Head of caudate nucleus (tissue), 42 donors: ENCODE data around the gene SF3A2.
A peak's percentile ranks its signal among the peaks of the same experiment; 100 is the strongest.

ENCODE experiments used
- DNase-seq, 42 donors: peaks; one replicate each; pipeline versions ENCODE4 v3.0.0 to v3.0.0-alpha.2; 2020 to 2021; ENCODE audit warnings: mixed read lengths in 7 of 42
- intact Hi-C: fragments of 100-400 bp; cut with DNase I; formaldehyde crosslinking; loops from one replicate; pipeline ENCODE4 v1.15.0; 2022

The SF3A2 gene

GRCh38 chr19:2236064-2236313, 635 bp upstream of the SF3A2 start:
- DNase-seq = no peak
- intact Hi-C loops = loop anchor here (2.0 to 5.0 kb wide), 3 partner anchors 37 to 84 kb away; partner anchors contain the start of gene AP3D1

GRCh38 chr19:2237051-2237868, 636 bp downstream of the SF3A2 start:
- intact Hi-C loops = loop anchor here (2.0 to 5.0 kb wide), 3 partner anchors 36 to 85 kb away; partner anchors contain the start of gene AP3D1
- peak in 1 of 42 donors; percentile 30 for DNase-seq

GRCh38 chr19:2237869-2238153, 1.2 kb downstream of the SF3A2 start:
- intact Hi-C loops = loop anchor here (2.0 to 5.0 kb wide), 3 partner anchors 35 to 86 kb away; partner anchors contain the start of gene AP3D1
- no peak for DNase-seq

GRCh38 chr19:2239173-2239572, 2.5 kb downstream of the SF3A2 start:
- no peak for DNase-seq
- intact Hi-C loops = loop anchor here (5.0 kb wide), 2 partner anchors 78 to 87 kb away; partner anchors contain the start of gene AP3D1

- peak in 3 of 42 donors; percentile 21 to 46 (median 21) for DNase-seq
- intact Hi-C loops = loop anchor here (5.0 kb wide), 2 partner anchors 77 to 88 kb away; partner anchors contain the start of gene AP3D1
Observed at GRCh38 chr19:2239771-2240770, 3.4 kb downstream of the SF3A2 start.

- intact Hi-C loops = no loop called here
- peak in 39 of 42 donors; percentile 25 to 84 (median 57) for DNase-seq
Observed at GRCh38 chr19:2240881-2241760, 4.5 kb downstream of the SF3A2 start.

GRCh38 chr19:2242092-2242537, 5.5 kb downstream of the SF3A2 start:
- no peak for DNase-seq
- intact Hi-C loops = no loop called here

GRCh38 chr19:2242816-2243215, 6.2 kb downstream of the SF3A2 start:
- intact Hi-C loops = no loop called here
- DNase-seq = no peak

- intact Hi-C loops = no loop called here
- DNase-seq = no peak
Observed at GRCh38 chr19:2243274-2244124, 6.9 kb downstream of the SF3A2 start.

GRCh38 chr19:2244125-2244411, 7.4 kb downstream of the SF3A2 start:
- DNase-seq = no peak
- intact Hi-C loops = no loop called here

GRCh38 chr19:2244486-2244885, 7.9 kb downstream of the SF3A2 start:
- DNase-seq = no peak
- intact Hi-C loops = no loop called here

GRCh38 chr19:2245273-2245672, 8.6 kb downstream of the SF3A2 start:
- intact Hi-C loops = no loop called here
- no peak for DNase-seq

GRCh38 chr19:2246014-2246620, 9.5 kb downstream of the SF3A2 start:
- intact Hi-C loops = no loop called here
- no peak for DNase-seq

- intact Hi-C loops = no loop called here
- DNase-seq = peak in 28 of 42 donors; percentile 30 to 78 (median 59)
Observed at GRCh38 chr19:2246801-2247361, 10.3 kb downstream of the SF3A2 start.

- DNase-seq = no peak
- intact Hi-C loops = no loop called here
Observed at GRCh38 chr19:2247433-2248101, 10.9 kb downstream of the SF3A2 start.

GRCh38 chr19:2248136-2249009, 11.7 kb downstream of the SF3A2 start:
- intact Hi-C loops = no loop called here
- no peak for DNase-seq
